H1 (cell line): Measurements from ENCODE around the gene MICU2. TPM values are rescaled to one million over a fixed set of nuclear protein-coding genes. Genes with fewer than 3 reads are reported as not detected.

Experiments used
- polyA plus RNA-seq, 7 experiments: library from polyadenylated mRNA; depleted of rRNA in 3 of 7; stranded (reverse) in 5 of 7; unstranded in 2 of 7; fragments of >200 nt in 5 of 7; fragments of 200-250 nt in 2 of 7; gene quantifications; 1 replicate in 5 of 7; 2 replicates in 1 of 7; 4 replicates in 1 of 7; pipeline versions ENCODE4 v1.2.1 to v1.2.3, GENCODE V29; 2011 to 2013; ENCODE audit warnings: missing spikeins in 2 of 7, mixed read lengths in 2 of 7
- small RNA-seq: library from polyadenylated mRNA; stranded (forward); fragments of <200 nt; extraction: miRNeasy Mini kit (QIAGEN cat#:217004); gene quantifications from one replicate; pipeline ENCODE3, GENCODE V24; 2013; ENCODE audit not compliant: insufficient read depth
- total RNA-seq: library from RNA; stranded (reverse); fragmentation: NEBNext Ultra II Directional; extraction: Animal tissue kit (Norgen Biotek cat#: 25700); gene quantifications from 2 replicates; pipeline ENCODE4 v1.2.1, GENCODE V29; 2021

MICU2 gene
- total and polyA plus RNA-seq, 2 of the 8 experiments (the other 6 are each of a cell fraction or from before 2014, with no cell fraction given): 34.6 to 36.5 TPM

Small RNAs within 50 kb of the gene (small RNA-seq; reads per million reads assigned to genes)
- gene RNU6-59P: not detected

Other genes with a start within 250 kb of the MICU2 start
- 80.7 and 89.0 TPM in 2 replicates for gene ZDHHC20, start 144.9 kb downstream of the MICU2 start, total RNA-seq
- 16.4 and 18.4 TPM in 2 replicates for gene ZDHHC20, start 144.9 kb downstream of the MICU2 start, polyA plus RNA-seq (2011; rRNA removed)
- 0.08 TPM in 1 of 2 replicates, not detected in the other for gene FGF9, start 66.9 kb upstream of the MICU2 start, total RNA-seq
- gene FGF9, start 66.9 kb upstream of the MICU2 start, polyA plus RNA-seq (2011; rRNA removed): 0.02 TPM in 1 of 2 replicates, not detected in the other